ENCODE data around the gene DEFB114.

DNA sequence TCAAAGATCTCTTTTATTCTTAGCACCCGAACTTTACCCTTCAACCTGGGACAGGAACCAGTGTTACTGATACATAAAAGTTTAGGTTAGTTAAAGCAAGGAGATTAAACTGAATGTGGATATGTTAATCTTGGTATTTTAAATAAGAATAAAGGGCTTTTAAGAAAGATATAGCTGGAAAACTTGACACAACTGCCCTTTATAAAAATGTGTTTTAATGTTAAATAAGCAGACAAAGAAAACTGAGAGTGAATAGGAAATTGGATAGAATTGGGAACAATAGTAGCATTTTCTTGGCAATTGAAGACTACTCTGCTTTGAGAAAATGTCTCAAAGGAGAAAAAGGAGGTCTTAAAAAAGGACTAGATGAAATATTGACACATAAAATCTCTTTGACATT is 51.8 kb downstream of the DEFB114 start:
- TF ChIP-seq, protein P1, sequence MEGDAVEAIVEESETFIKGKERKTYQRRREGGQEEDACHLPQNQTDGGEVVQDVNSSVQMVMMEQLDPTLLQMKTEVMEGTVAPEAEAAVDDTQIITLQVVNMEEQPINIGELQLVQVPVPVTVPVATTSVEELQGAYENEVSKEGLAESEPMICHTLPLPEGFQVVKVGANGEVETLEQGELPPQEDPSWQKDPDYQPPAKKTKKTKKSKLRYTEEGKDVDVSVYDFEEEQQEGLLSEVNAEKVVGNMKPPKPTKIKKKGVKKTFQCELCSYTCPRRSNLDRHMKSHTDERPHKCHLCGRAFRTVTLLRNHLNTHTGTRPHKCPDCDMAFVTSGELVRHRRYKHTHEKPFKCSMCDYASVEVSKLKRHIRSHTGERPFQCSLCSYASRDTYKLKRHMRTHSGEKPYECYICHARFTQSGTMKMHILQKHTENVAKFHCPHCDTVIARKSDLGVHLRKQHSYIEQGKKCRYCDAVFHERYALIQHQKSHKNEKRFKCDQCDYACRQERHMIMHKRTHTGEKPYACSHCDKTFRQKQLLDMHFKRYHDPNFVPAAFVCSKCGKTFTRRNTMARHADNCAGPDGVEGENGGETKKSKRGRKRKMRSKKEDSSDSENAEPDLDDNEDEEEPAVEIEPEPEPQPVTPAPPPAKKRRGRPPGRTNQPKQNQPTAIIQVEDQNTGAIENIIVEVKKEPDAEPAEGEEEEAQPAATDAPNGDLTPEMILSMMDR (IDR thresholded peaks at IDR 0.05), result no peak
- TF ChIP-seq POLR2A (IDR thresholded peaks at IDR 0.05), result no peak

Measured in adrenal gland (tissue), 5 donors.